Measurements from ENCODE around the gene AKAP9.

Gene AKAP9

GRCh38 chr7:92051655-92052054 lies 111.0 kb downstream of the AKAP9 start:
- Histone ChIP-seq H3K4me2 (ENCODE audit: low read length) (no peak overlapping the region), H3K36me3 (ENCODE audit: control insufficient read depth, low read length) (peaks cover 27% of the 10 kb centered on the region), H3K79me2 (ENCODE audit: control insufficient read depth, low read length) (no peaks in the 10 kb centered on the region), H3K27ac (ENCODE audit: low read depth, low read length) (no peak overlapping the region), H3K9me2 (replicated peaks; ENCODE audit: control insufficient read depth, low read length) (no peaks in the 10 kb centered on the region), H3K9me3 (ENCODE audit: control insufficient read depth, insufficient read depth, low read length) (no peaks in the 10 kb centered on the region), H3K27me3 (ENCODE audit: control insufficient read depth, low read length) (no peaks in the 10 kb centered on the region), H3K4me1 (ENCODE audit: control insufficient read depth, low read length) (no peaks in the 10 kb centered on the region), H3F3A (ENCODE audit: control insufficient read depth, insufficient read depth) (no peaks in the 10 kb centered on the region), H4K20me1 (ENCODE audit: control insufficient read depth, insufficient read depth, low read depth, low read length) (no peaks in the 10 kb centered on the region), H3K4me3 (ENCODE audit: low read length) (no peak overlapping the region)
- TF ChIP-seq CTCF (IDR thresholded peaks at IDR 0.05; ENCODE audit: low read depth, low read length, poor library complexity, severe bottlenecking) (no peak), EZH2phosphoT487 (IDR thresholded peaks at IDR 0.05; ENCODE audit: borderline replicate concordance, low read length) (no peak)

- Histone ChIP-seq H3K27me3 (ENCODE audit: control insufficient read depth, low read length) (no peaks in the 10 kb centered on the region), H3K9me2 (replicated peaks; ENCODE audit: control insufficient read depth, low read length) (no peaks in the 10 kb centered on the region), H4K20me1 (ENCODE audit: control insufficient read depth, insufficient read depth, low read depth, low read length) (no peaks in the 10 kb centered on the region), H3F3A (ENCODE audit: control insufficient read depth, insufficient read depth) (no peaks in the 10 kb centered on the region), H3K9me3 (ENCODE audit: control insufficient read depth, insufficient read depth, low read length) (no peaks in the 10 kb centered on the region), H3K79me2 (ENCODE audit: control insufficient read depth, low read length) (no peaks in the 10 kb centered on the region), H3K4me2 (ENCODE audit: low read length) (no peak overlapping the region), H3K27ac (ENCODE audit: low read depth, low read length) (no peak overlapping the region), H3K4me1 (ENCODE audit: control insufficient read depth, low read length) (peaks cover under 1% of the 10 kb centered on the region; the same call in 1 of the 2 replicates), H3K4me3 (ENCODE audit: low read length) (no peak overlapping the region), H3K36me3 (ENCODE audit: control insufficient read depth, low read length) (peaks cover 22% of the 10 kb centered on the region)
- no peak for TF ChIP-seq EZH2phosphoT487 (IDR thresholded peaks at IDR 0.05; ENCODE audit: borderline replicate concordance, low read length)
- TF ChIP-seq CTCF (IDR thresholded peaks at IDR 0.05; ENCODE audit: low read depth, low read length, poor library complexity, severe bottlenecking), result no peak
Observed at GRCh38 chr7:92052159-92052558, 111.5 kb downstream of the AKAP9 start.

- Histone ChIP-seq H4K20me1 (ENCODE audit: control insufficient read depth, insufficient read depth, low read depth, low read length) (no peaks in the 10 kb centered on the region), H3K27me3 (ENCODE audit: control insufficient read depth, low read length) (no peaks in the 10 kb centered on the region), H3K79me2 (ENCODE audit: control insufficient read depth, low read length) (no peaks in the 10 kb centered on the region), H3F3A (ENCODE audit: control insufficient read depth, insufficient read depth) (no peaks in the 10 kb centered on the region), H3K4me1 (ENCODE audit: control insufficient read depth, low read length) (peaks cover 5% of the 10 kb centered on the region), H3K9me3 (ENCODE audit: control insufficient read depth, insufficient read depth, low read length) (no peaks in the 10 kb centered on the region), H3K9me2 (replicated peaks; ENCODE audit: control insufficient read depth, low read length) (no peaks in the 10 kb centered on the region), H3K27ac (ENCODE audit: low read depth, low read length) (no peak overlapping the region), H3K4me2 (ENCODE audit: low read length) (no peak overlapping the region), H3K36me3 (ENCODE audit: control insufficient read depth, low read length) (peaks cover 22% of the 10 kb centered on the region), H3K4me3 (ENCODE audit: low read length) (no peak overlapping the region)
- TF ChIP-seq EZH2phosphoT487 (IDR thresholded peaks at IDR 0.05; ENCODE audit: borderline replicate concordance, low read length), result no peak
- TF ChIP-seq CTCF (IDR thresholded peaks at IDR 0.05; ENCODE audit: low read depth, low read length, poor library complexity, severe bottlenecking), result no peak
Observed at GRCh38 chr7:92052684-92053083, 112.0 kb downstream of the AKAP9 start.

GRCh38 chr7:92053312-92053711 lies 112.7 kb downstream of the AKAP9 start:
- Histone ChIP-seq H3K79me2 (ENCODE audit: control insufficient read depth, low read length) (no peaks in the 10 kb centered on the region), H3K4me3 (ENCODE audit: low read length) (no peak overlapping the region), H3K27me3 (ENCODE audit: control insufficient read depth, low read length) (no peaks in the 10 kb centered on the region), H3K9me3 (ENCODE audit: control insufficient read depth, insufficient read depth, low read length) (no peaks in the 10 kb centered on the region), H3K4me1 (ENCODE audit: control insufficient read depth, low read length) (peaks cover 12% of the 10 kb centered on the region), H3K36me3 (ENCODE audit: control insufficient read depth, low read length) (peaks cover 19% of the 10 kb centered on the region), H3K9me2 (replicated peaks; ENCODE audit: control insufficient read depth, low read length) (no peaks in the 10 kb centered on the region), H3K4me2 (ENCODE audit: low read length) (no peak overlapping the region), H3K27ac (ENCODE audit: low read depth, low read length) (no peak overlapping the region), H3F3A (ENCODE audit: control insufficient read depth, insufficient read depth) (no peaks in the 10 kb centered on the region), H4K20me1 (ENCODE audit: control insufficient read depth, insufficient read depth, low read depth, low read length) (no peaks in the 10 kb centered on the region)
- TF ChIP-seq EZH2phosphoT487 (IDR thresholded peaks at IDR 0.05; ENCODE audit: borderline replicate concordance, low read length) (no peak), CTCF (IDR thresholded peaks at IDR 0.05; ENCODE audit: low read depth, low read length, poor library complexity, severe bottlenecking) (no peak)
